ENCODE data around the gene CDC42. TPM values are rescaled to one million over a fixed set of nuclear protein-coding genes. Genes with fewer than 3 reads are reported as not detected.
A peak's percentile ranks its signal among the peaks of the same experiment; 100 is the strongest.
"Not testable (repeated sequence)": the region's sequence is repeated elsewhere in the genome, so short reads cannot be mapped to it uniquely, and the experiment has no call there.

Gene CDC42
- total RNA-seq, 4 donors from 2014 or later: 120 to 187 (median 171) TPM

DNA sequence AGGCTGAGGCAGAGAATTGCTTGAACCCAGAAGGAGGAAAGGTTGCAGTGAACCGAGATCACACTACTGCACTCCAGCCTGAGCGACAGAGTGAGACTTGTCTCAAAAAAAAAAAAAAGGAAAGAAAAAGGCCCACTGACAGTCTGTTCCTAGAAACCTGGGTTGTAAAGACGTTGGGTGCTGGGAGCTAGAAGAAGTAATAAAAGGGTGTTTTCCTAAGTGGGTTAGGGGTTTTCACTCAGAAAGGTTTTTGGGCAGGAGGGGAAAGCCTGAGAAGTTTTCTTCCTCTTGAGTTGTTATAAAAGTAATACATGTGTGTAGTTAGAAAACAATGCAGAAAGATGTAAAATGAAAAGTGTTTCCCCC, 25.6 kb upstream of the CDC42 start:
- Histone ChIP-seq H3K27me3 (no peaks in the 10 kb centered on the region), H3K4me3 (no peak overlapping the region), H3K4me1 (peaks cover 0 to 22% (median 3%) of the 10 kb centered on the region in 4 donors), H3K9me3 (no peaks in the 10 kb centered on the region), H3K27ac (no peak overlapping the region), H3K36me3 (peaks cover 0 to 5% (median 0%) of the 10 kb centered on the region in 3 donors)
- TF ChIP-seq EP300 (IDR thresholded peaks at IDR 0.05) (no peak), CTCF (IDR thresholded peaks at IDR 0.05) (no peak), POLR2A (IDR thresholded peaks at IDR 0.05) (no peak)
- no peak for DNase-seq (ENCODE audit: low spot score in 2 of 2)
- WGBS, 2 donors: 73 to 84% methylated on average over 3 of the region's 3 CpGs

DNA sequence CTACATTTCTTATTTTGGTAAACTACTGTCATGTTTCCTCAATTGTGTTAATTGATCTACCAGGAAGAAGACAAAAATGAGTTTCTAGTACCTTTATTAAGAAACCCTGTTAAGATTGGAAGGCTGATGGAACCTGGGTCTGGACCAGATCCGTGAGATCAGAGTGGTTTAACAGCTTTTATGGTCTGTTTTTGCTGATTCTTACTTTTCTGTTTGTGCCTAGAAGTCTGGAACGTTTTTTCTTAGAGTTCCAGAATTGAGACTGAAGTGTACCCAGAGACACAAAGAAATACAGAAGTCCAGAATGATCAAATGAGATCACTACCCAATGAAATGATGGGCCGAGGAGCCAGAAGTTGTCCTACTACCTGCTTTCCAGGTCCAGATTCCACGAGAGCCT, 22.5 kb upstream of the CDC42 start:
- Histone ChIP-seq H3K9me3 (no peaks in the 10 kb centered on the region), H3K4me1 (peaks cover 0 to 12% (median 3%) of the 10 kb centered on the region in 4 donors), H3K27ac (no peak overlapping the region), H3K27me3 (no peaks in the 10 kb centered on the region), H3K4me3 (no peak overlapping the region), H3K36me3 (peaks cover 0 to 5% (median 0%) of the 10 kb centered on the region in 3 donors)
- TF ChIP-seq POLR2A (IDR thresholded peaks at IDR 0.05): no peak
- no peak for TF ChIP-seq EP300 (IDR thresholded peaks at IDR 0.05)
- TF ChIP-seq CTCF (IDR thresholded peaks at IDR 0.05): no peak
- WGBS, 2 donors: 87 to 89% methylated on average over 4 of the region's 4 CpGs
- no peak for DNase-seq (ENCODE audit: low spot score in 2 of 2)

GRCh38 chr1:22030473-22030872, 22.0 kb upstream of the CDC42 start:
- WGBS, 2 donors: 79 to 91% methylated on average over 3 of the region's 3 CpGs
- H3K4me3 ChIP-seq: no peak overlapping the region
- no peaks in the 10 kb centered on the region for H3K9me3 ChIP-seq
- no peaks in the 10 kb centered on the region for H3K27me3 ChIP-seq
- H3K36me3 ChIP-seq: peaks cover 0 to 5% (median 0%) of the 10 kb centered on the region in 3 donors
- DNase-seq (ENCODE audit: low spot score in 2 of 2): no peak
- TF ChIP-seq CTCF (IDR thresholded peaks at IDR 0.05) (no peak), POLR2A (IDR thresholded peaks at IDR 0.05) (no peak), EP300 (IDR thresholded peaks at IDR 0.05) (no peak)
- peaks cover 0 to 12% (median 3%) of the 10 kb centered on the region in 4 donors for H3K4me1 ChIP-seq
- no peak overlapping the region for H3K27ac ChIP-seq

DNA sequence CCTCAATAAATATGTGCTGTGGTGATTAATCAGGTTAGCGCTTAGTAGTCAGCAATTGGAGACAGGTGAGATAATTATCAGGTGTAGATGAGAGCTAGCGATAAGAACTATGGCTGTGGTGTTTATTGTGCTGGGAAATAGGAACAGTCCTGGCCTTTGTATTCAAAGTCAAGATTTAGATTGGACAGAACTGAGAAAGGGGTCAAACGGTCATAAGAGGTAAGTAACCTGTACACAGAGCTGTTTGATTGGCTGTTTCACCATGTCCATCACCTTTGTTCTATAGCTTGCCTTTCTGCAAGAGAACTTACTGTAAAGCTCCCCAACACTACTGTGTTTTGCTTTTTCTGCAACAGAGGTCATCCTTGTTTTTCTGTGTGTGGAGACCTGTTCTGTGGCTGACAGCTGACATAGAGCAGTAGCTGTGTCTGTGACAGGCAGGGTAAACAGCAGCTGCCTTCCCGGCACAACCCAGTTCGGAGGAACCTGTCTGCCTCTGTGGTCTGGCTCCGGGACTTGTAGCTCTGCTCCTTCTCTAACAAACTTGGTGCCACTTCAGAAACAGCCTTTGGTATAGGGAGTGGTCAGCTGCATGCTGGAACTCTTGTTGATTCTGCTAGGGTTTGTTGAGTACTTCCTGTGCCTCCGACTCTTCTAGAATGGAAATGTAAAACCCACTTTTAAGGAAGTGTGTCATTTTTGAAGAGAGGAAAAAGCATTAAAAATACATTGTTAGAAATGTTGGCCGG, 21.1 kb upstream of the CDC42 start:
- peaks cover 0 to 5% (median 0%) of the 10 kb centered on the region in 3 donors for H3K36me3 ChIP-seq
- WGBS, 2 donors: 69 to 73% methylated on average over 8 of the region's 8 CpGs
- H3K4me3 ChIP-seq: no peak overlapping the region
- H3K9me3 ChIP-seq: no peaks in the 10 kb centered on the region
- TF ChIP-seq EP300 (IDR thresholded peaks at IDR 0.05) (no peak), CTCF (IDR thresholded peaks at IDR 0.05) (no peak), POLR2A (IDR thresholded peaks at IDR 0.05) (no peak)
- H3K4me1 ChIP-seq: peaks cover 0 to 7% (median 1%) of the 10 kb centered on the region in 4 donors
- H3K27ac ChIP-seq: peak overlapping the region in 3 of 4 donors; percentile 21 to 74 (median 39)
- DNase-seq (ENCODE audit: low spot score in 2 of 2): no peak
- no peaks in the 10 kb centered on the region for H3K27me3 ChIP-seq

GRCh38 chr1:22034834-22035233, 17.7 kb upstream of the CDC42 start:
- H3K9me3 ChIP-seq; H3K27me3 ChIP-seq; H3K36me3 ChIP-seq; H3K4me3 ChIP-seq; DNase-seq (ENCODE audit: low spot score in 2 of 2); H3K27ac ChIP-seq: not testable (repeated sequence)
- H3K4me1 ChIP-seq: peaks cover 0 to 14% (median 9%) of the 10 kb centered on the region in 4 donors
- 75 to 77% methylated on average over 5 of the region's 5 CpGs for WGBS, 2 donors
